Measurements from ENCODE around the gene OSER1. TPM values are rescaled to one million over a fixed set of nuclear protein-coding genes. Genes with fewer than 3 reads are reported as not detected.

Gene OSER1
- total RNA-seq, result 10 to 100 TPM; 72.3 to 93.9 (median 78.3) TPM
- total RNA-seq (2013), result 52.3 TPM

DNA sequence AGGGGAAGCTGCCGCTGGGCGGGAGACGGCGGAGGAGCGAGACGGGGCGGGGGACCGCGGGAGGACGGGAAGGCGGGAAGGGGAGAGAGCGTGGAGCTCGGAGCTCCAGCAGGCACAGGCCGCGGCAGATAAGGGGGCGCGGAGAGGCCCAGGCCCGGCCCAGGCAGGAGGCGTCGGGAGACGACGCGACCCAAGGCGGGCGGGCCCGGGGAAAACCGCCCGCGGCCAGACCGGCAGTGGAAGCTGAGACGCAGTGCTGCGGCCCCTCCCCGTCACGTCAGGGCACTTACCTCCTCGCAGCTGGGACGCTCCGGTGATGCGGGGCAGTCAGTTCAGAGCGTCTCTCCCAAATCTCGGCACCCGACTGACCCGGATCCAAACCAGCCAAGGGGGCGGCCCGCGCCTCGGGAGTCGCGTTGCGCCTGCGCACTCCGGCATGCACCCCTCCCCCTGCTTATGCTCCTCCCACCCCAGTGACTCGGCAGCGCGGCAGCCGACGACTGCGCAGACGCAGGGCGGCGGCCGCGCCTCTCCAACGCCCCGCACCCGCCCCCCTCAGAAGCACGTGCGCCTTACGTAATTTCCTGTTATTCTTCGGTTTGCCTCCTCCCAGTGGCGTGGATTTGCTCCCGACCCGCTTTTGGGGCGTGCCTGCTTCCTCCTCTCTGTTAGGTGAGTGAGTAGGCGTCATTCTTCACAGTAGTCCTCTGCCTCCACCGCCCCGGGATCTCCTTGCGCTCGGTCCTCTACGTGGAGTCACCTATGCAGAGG, at the start of gene OSER1:
TSS of gene OSER1 (minus strand) at position 366 of the 771 bp plus-strand sequence. CDS start 3,814 bp downstream, outside the sequence.
- DNase-seq, result peak; percentile 98 to 99
- peaks cover 8% of the 10 kb centered on the region for H3K36me3 ChIP-seq (ENCODE audit: control insufficient read depth, insufficient read depth, low read length)
- H3K4me3 Mint-ChIP-seq, result peak within 1 kb of the TSS; percentile 98
- no peaks in the 10 kb centered on the region for H3K9me3 Mint-ChIP-seq
- WGBS (ENCODE audit: insufficient coverage), result under 1% methylated on average over 79 of the region's 79 CpGs
- peak; percentile 81 to 96 (median 84) for ATAC-seq
- no peaks in the 10 kb centered on the region for H3K27me3 ChIP-seq (ENCODE audit: control insufficient read depth, insufficient read depth, low read length)
- H3K4me3 ChIP-seq (ENCODE audit: low read length), result peak within 1 kb of the TSS; percentile 81
- H3K36me3 Mint-ChIP-seq, result peaks cover 6% of the 10 kb centered on the region
- H3K9me3 ChIP-seq (ENCODE audit: control insufficient read depth, insufficient read depth, low read length), result no peaks in the 10 kb centered on the region
- peak within 1 kb of the TSS; percentile 92 to 97 for H3K27ac Mint-ChIP-seq
- peaks cover 25% of the 10 kb centered on the region for H3K4me1 ChIP-seq (ENCODE audit: control insufficient read depth, insufficient read depth, low read length)
- H3K4me1 Mint-ChIP-seq, result peaks cover 52 to 56% of the 10 kb centered on the region in 2 donors
- no peaks in the 10 kb centered on the region for H3K27me3 Mint-ChIP-seq (ENCODE audit: low read depth in 2 of 2)
- TF ChIP-seq CTCF (IDR thresholded peaks at IDR 0.05), result no peak
- intact Hi-C loops (cut with micrococcal nuclease), result loop anchor here (2.0 to 10.0 kb wide), 2 partner anchors 254 to 674 kb away; partner anchors contain the start of gene YWHAB
- peak within 1 kb of the TSS; percentile 89 for H3K27ac ChIP-seq (ENCODE audit: low read length)

DNA sequence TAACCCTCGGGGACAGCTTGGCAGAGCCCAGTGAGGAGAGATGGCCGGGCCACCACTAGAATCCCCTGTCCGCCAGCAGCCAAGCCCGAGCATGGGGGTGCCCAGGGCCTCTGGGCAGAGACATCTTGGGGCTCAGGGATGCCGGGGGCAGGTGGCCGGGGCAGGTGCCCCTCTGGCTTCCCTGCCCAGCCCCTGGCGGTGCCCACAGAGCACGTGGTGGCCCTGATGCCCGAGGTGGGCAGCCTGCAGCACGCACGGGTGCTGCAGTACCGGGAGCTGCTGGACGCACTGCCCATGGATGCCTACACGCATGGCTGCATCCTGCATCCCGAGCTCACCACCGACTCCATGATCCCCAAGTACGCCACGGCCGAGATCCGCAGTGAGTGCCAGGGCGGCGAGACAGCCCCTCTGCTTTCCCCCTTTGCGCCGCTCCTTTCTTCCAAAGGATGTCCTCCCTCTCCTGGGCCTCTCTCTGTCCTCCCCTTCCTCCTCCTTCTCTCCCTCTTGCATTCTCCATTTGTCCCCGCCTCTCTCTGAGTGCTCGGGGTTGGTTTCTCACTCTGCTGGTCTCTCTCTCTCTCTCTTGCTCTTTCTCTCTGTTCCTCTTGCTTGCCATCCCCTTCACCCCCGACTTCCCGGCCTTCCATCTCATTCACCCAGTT, 47.8 kb upstream of the OSER1 start:
- TF ChIP-seq CTCF (IDR thresholded peaks at IDR 0.05), result no peak
- intact Hi-C loops (cut with micrococcal nuclease), result no loop called here
- H3K9me3 Mint-ChIP-seq, result no peaks in the 10 kb centered on the region
- H3K27me3 Mint-ChIP-seq (ENCODE audit: low read depth in 2 of 2), result no peaks in the 10 kb centered on the region
- H3K27ac ChIP-seq (ENCODE audit: low read length), result no peak overlapping the region
- 92% methylated on average over 28 of the region's 28 CpGs for WGBS (ENCODE audit: insufficient coverage)
- H3K27ac Mint-ChIP-seq, result no peak overlapping the region
- no peaks in the 10 kb centered on the region for H3K27me3 ChIP-seq (ENCODE audit: control insufficient read depth, insufficient read depth, low read length)
- H3K36me3 ChIP-seq (ENCODE audit: control insufficient read depth, insufficient read depth, low read length), result no peaks in the 10 kb centered on the region
- no peak for ATAC-seq
- no peaks in the 10 kb centered on the region for H3K9me3 ChIP-seq (ENCODE audit: control insufficient read depth, insufficient read depth, low read length)
- no peaks in the 10 kb centered on the region for H3K36me3 Mint-ChIP-seq
- no peak overlapping the region for H3K4me3 ChIP-seq (ENCODE audit: low read length)
- no peak for DNase-seq
- H3K4me3 Mint-ChIP-seq, result no peak overlapping the region
- no peaks in the 10 kb centered on the region for H3K4me1 ChIP-seq (ENCODE audit: control insufficient read depth, insufficient read depth, low read length)
- H3K4me1 Mint-ChIP-seq, result no peaks in the 10 kb centered on the region

- ATAC-seq, result peak in 1 of 3 donors; percentile 21
- Mint-ChIP-seq H3K36me3 (no peaks in the 10 kb centered on the region), H3K27ac (no peak overlapping the region), H3K9me3 (no peaks in the 10 kb centered on the region), H3K4me3 (no peak overlapping the region), H3K4me1 (no peaks in the 10 kb centered on the region), H3K27me3 (ENCODE audit: low read depth in 2 of 2) (peaks cover 0 to 2% of the 10 kb centered on the region in 2 donors)
- TF ChIP-seq CTCF (IDR thresholded peaks at IDR 0.05), result no peak
- no peaks in the 10 kb centered on the region for H3K27me3 ChIP-seq (ENCODE audit: control insufficient read depth, insufficient read depth, low read length)
- no peaks in the 10 kb centered on the region for H3K4me1 ChIP-seq (ENCODE audit: control insufficient read depth, insufficient read depth, low read length)
- no peak overlapping the region for H3K4me3 ChIP-seq (ENCODE audit: low read length)
- intact Hi-C loops (cut with micrococcal nuclease), result no loop called here
- H3K36me3 ChIP-seq (ENCODE audit: control insufficient read depth, insufficient read depth, low read length), result no peaks in the 10 kb centered on the region
- WGBS (ENCODE audit: insufficient coverage), result 94% methylated on average over 21 of the region's 21 CpGs
- H3K27ac ChIP-seq (ENCODE audit: low read length), result no peak overlapping the region
- no peak for DNase-seq
- no peaks in the 10 kb centered on the region for H3K9me3 ChIP-seq (ENCODE audit: control insufficient read depth, insufficient read depth, low read length)
Observed at GRCh38 chr20:44256961-44257360, 46.4 kb upstream of the OSER1 start.
